GM13977 (cell line): Measurements from ENCODE around the gene TSHR.
A peak's percentile ranks its signal among the peaks of the same experiment; 100 is the strongest.

ENCODE experiments used
- DNase-seq: peaks from one replicate; pipeline ENCODE4 v3.0.0; 2012; ENCODE audit warnings: low spot score
- in situ Hi-C: fragments of 300-500 bp; cut with MboI; formaldehyde crosslinking; loops from one replicate; pipeline ENCODE4 v1.12.0; 2022; ENCODE audit warnings: low sequenced_read_pairs, low pct_unique_long_range_greater_than_20kb, mixed read lengths, inconsistent platforms; ENCODE audit not compliant: unreplicated experiment
- TF ChIP-seq, protein P1 (sequence below): IDR thresholded peaks from 2 replicates; pipeline ENCODE4 v1.5.1; 2012; ENCODE audit warnings: mild to moderate bottlenecking, control low read depth; ENCODE audit not compliant: insufficient read depth; ENCODE audit errors: extremely low read depth, missing control alignments

Gene TSHR

DNA sequence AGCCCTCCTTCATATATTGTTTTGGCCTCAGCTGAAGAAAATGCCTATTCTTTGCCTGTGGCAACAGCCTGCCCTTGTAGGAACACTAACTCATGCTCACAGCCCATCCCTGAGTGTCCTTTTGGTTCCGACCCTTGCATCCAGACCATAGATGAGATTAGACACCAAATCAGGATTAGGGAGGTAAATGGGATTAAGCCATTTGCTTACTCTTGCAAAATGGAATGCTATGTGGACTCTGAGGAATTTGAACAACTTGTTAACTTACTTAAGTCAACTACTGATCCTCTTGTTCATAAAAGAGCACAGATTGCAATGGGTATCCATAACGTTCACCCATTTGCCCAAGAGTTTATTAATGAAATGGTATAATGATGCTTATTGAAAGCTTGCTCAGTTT lies 27.3 kb downstream of the TSHR start:
- no peak for DNase-seq
- in situ Hi-C loops: loop anchor here (10.0 kb wide), 1 partner anchor 182 kb away; no protein-coding TSS in a partner anchor

DNA sequence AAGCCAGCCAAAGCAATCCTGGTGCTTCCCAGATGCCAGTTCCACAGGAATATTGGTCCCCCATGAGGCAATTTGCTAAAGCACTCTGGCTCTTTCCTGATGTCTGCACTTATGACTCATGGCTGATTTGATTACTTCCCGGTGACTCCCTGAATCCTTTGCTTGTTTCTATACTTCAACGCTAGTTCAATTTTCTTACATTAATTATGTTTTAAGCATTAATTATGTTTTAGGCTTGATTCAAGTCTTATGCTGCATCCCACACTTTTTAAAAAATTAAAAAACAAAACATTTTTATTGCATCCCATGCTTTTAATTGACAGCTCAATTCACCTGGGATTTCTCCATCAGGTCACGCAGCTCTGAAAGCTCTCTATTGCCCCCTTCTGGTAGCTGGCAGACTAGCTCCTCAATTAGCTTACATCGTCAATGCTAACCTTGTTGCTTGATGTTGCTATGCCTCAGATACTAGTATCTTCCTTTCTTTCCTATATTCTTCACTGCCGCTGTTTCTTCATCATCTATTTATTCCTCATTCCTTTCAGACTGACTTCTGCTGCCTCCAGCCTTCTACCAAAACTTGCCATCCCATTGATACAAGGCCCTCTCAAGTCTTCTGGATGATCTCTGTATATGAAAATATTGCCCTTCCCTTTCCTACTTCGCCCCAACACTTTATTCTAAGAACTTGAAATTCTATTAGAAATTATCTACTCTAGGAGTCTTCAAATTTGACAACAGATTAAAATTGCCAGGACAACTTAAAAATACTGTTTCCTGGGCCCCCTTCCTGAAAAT lies 32.0 kb downstream of the TSHR start:
- TF ChIP-seq, protein P1, sequence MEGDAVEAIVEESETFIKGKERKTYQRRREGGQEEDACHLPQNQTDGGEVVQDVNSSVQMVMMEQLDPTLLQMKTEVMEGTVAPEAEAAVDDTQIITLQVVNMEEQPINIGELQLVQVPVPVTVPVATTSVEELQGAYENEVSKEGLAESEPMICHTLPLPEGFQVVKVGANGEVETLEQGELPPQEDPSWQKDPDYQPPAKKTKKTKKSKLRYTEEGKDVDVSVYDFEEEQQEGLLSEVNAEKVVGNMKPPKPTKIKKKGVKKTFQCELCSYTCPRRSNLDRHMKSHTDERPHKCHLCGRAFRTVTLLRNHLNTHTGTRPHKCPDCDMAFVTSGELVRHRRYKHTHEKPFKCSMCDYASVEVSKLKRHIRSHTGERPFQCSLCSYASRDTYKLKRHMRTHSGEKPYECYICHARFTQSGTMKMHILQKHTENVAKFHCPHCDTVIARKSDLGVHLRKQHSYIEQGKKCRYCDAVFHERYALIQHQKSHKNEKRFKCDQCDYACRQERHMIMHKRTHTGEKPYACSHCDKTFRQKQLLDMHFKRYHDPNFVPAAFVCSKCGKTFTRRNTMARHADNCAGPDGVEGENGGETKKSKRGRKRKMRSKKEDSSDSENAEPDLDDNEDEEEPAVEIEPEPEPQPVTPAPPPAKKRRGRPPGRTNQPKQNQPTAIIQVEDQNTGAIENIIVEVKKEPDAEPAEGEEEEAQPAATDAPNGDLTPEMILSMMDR: peak; percentile 89
- in situ Hi-C loops: loop anchor here (10.0 kb wide), 1 partner anchor 177 kb away; no protein-coding TSS in a partner anchor
- peak; percentile 76 for DNase-seq

More for the DNA sequence above, 27.3 kb downstream of the TSHR start:
- TF ChIP-seq, protein P1: no peak

DNA sequence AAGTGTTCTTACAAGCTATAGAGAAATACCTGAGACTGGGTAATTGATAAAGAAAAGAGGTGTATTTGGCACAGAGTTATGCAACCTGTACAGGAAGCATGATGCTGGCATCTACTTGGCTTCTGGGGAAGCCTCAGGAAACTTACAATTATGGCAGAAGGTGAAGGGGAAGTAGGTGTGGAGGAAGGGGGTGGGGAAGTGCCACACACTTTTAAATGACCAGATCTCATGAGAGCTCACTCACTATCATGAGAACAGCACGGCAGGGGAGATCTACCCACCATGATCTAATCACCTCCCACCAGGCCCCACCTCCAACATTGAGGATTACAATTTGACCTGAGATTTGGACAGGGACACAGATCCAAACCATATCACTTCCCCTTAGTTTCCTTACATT lies 32.8 kb downstream of the TSHR start:
- no peak for DNase-seq
- TF ChIP-seq, protein P1: no peak
- in situ Hi-C loops: loop anchor here (10.0 kb wide), 1 partner anchor 177 kb away; no protein-coding TSS in a partner anchor

DNA sequence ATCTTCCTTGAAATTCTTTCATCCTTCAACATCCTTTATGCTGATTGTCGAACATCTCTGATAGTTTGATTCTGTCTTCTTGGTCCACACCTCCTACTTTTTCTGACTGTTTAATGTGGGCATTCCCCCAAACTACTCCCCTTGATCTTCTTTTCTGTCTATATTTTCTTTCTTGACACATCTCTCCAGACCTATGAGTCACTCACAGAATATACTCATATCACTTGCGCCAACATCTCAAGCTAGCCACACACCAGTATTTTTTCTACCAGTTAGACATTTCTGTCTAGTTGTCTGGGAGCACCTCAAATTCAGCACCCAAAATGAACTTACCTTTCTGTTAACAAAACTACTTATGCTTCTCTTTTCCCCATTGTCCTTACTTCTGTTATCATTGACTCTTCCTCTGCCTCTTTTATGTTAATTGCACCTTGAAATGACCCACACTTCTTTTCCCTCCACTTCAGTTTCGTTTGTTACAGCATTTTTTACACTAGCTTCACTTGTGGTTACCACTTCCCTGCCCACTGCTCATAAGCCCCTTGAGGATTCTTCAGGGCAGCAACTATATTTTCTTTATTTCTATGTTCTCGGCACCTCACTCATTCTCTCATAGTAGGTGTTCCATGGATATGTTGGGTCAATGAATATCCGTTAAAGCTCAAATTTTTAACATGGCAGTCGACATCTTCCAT lies 33.5 kb downstream of the TSHR start:
- in situ Hi-C loops: loop anchor here (10.0 kb wide), 1 partner anchor 176 kb away; no protein-coding TSS in a partner anchor
- no peak for DNase-seq
- TF ChIP-seq, protein P1: no peak

DNA sequence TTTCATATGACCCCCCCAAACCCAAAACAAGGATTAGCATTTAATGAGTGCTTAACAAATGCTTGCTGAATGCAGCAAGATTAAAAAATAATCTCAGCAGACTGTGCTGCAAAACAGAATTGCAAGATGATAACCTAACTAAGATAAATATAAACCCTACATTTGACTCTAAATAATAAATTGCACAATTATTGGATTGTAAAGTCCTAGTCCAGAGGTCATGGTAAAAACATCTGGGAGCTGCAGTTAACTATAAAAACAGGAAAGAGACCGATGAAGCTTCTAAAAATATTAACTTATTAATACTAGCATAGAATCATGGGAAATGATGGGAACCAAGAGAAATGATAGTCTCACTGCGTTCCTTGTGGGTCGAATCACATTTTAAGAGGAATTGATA lies 37.2 kb downstream of the TSHR start:
- TF ChIP-seq, protein P1: no peak
- no peak for DNase-seq
- in situ Hi-C loops: no loop called here

DNA sequence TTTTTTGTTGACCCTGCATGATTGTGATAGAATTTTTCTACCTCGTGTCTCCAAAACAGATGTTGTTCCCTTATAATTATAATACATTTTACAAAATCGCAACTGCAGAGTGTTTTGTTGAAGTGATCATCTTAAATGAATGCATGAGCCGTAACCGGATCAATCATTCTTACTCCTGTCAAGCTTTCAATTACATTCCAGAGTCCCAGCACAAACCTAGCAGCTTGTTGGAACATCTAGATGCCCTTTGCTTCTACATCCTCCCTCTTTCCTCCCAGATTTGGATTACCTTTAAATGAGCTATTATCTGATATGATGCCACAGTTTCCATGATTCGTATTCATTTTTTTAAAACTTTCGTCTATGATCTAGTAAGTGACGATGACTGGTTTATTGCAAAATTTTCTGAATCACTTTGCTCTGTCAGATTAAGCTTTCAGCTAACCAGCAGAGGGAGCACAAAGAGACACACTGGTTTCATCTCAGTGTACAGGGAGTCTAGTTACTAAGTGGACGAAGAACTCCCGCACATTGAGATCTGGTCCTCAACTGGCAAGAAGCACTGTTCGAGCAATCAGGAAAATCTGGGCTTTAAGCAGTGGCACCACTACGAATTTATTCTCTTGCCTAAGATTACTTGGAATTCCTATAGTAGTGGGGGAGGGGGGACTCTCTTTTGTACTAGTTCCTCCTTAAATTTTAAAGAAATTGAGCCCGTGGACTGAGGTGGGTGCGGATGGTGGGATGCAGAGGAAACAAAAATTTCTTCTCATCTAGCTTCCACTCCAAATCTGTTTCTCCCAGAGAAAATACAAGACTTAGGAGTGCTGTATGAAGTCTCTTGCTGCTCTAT lies 40.9 kb downstream of the TSHR start:
- TF ChIP-seq, protein P1: peak; percentile 65
- peak; percentile 65 for DNase-seq
- in situ Hi-C loops: no loop called here
